Neural cell (in vitro differentiated cells): Measurements from ENCODE around the gene OR5M3. TPM values are rescaled to one million over a fixed set of nuclear protein-coding genes. Genes with fewer than 3 reads are reported as not detected.

Source experiments
- H2AFZ ChIP-seq: fragments of 200-600, 300-800 bp; sonication (generic), shearing (Covaris generic); 2 replicates; pipeline ENCODE4 v1.6.0; 2014; ENCODE audit warnings: low read depth, mild to moderate bottlenecking, antibody characterized with exemption, low read length, moderate library complexity
- H3F3A ChIP-seq: fragments of 200-600 bp; shearing (Covaris generic); 2 replicates; pipeline ENCODE4 v1.6.1; 2016; ENCODE audit warnings: mild to moderate bottlenecking, moderate library complexity, mixed read lengths, antibody characterized with exemption, low read length; ENCODE audit not compliant: insufficient read depth, poor library complexity, severe bottlenecking
- H3K27ac ChIP-seq: fragments of 200-600, 300-800 bp; sonication (generic), shearing (Covaris generic); 2 replicates; pipeline ENCODE4 v1.5.1; 2014; ENCODE audit warnings: mild to moderate bottlenecking, low read length, moderate library complexity
- H3K27me3 ChIP-seq: fragments of 300-800, 200-600 bp; sonication (generic), shearing (Covaris generic); 2 replicates; pipeline ENCODE4 v1.6.0; 2014; ENCODE audit warnings: mild to moderate bottlenecking, low read depth, low read length, moderate library complexity; ENCODE audit not compliant: insufficient read depth
- H3K36me3 ChIP-seq: fragments of 300-800, 200-600 bp; sonication (generic), shearing (Covaris generic); 2 replicates; pipeline ENCODE4 v1.5.1; 2014; ENCODE audit warnings: mild to moderate bottlenecking, antibody characterized with exemption, low read length, moderate library complexity; ENCODE audit not compliant: insufficient read depth
- H3K4me2 ChIP-seq: fragments of 300-800, 200-600 bp; sonication (generic), shearing (Covaris generic); 2 replicates; pipeline ENCODE4 v1.6.0; 2014; ENCODE audit warnings: mild to moderate bottlenecking, low read length
- H3K4me3 ChIP-seq: fragments of 300-800, 200-600 bp; sonication (generic), shearing (Covaris generic); 2 replicates; pipeline ENCODE4 v1.5.1; 2014; ENCODE audit warnings: mild to moderate bottlenecking, low read length, moderate library complexity
- H3K79me2 ChIP-seq: fragments of 200-600 bp; shearing (Covaris generic); replicated peaks from 2 replicates; pipeline ENCODE4 v1.6.0; 2014; ENCODE audit warnings: mild to moderate bottlenecking, low read length, moderate library complexity; ENCODE audit not compliant: insufficient read depth
- H3K9ac ChIP-seq: fragments of 300-800, 200-600 bp; sonication (generic), shearing (Covaris generic); 2 replicates; pipeline ENCODE4 v1.6.1; 2016; ENCODE audit warnings: mild to moderate bottlenecking, low read length, mixed read lengths
- H3K9me2 ChIP-seq: fragments of 200-600 bp; shearing (Covaris generic); 2 replicates; pipeline ENCODE4 v1.6.1; 2016; ENCODE audit warnings: mild to moderate bottlenecking, low read length, mixed read lengths; ENCODE audit not compliant: insufficient read depth
- H3K9me3 ChIP-seq: fragments of 200-600, 300-800 bp; sonication (generic), shearing (Covaris generic); 2 replicates; pipeline ENCODE4 v1.6.1; 2016; ENCODE audit warnings: mild to moderate bottlenecking, mixed run types, low read length, moderate library complexity, mixed read lengths
- H4K20me1 ChIP-seq: fragments of 200-600 bp; shearing (Covaris generic); 2 replicates; pipeline ENCODE4 v1.6.1; 2016; ENCODE audit warnings: mild to moderate bottlenecking, mixed run types; ENCODE audit not compliant: insufficient read depth
- CTCF ChIP-seq: fragments of 450-650 bp; IDR thresholded peaks from 2 replicates; pipeline ENCODE4 v1.5.1; 2014; ENCODE audit warnings: antibody characterized with exemption, mild to moderate bottlenecking, moderate library complexity; ENCODE audit not compliant: poor library complexity, severe bottlenecking
- EP300 ChIP-seq: fragments of 450-650 bp; conservative IDR thresholded peaks from 2 replicates; pipeline ENCODE4 v1.6.1; 2014; ENCODE audit warnings: antibody characterized with exemption, mild to moderate bottlenecking, moderate library complexity; ENCODE audit not compliant: poor library complexity, severe bottlenecking
- EZH2 ChIP-seq: fragments of 200-600, 300-800 bp; shearing (Covaris generic), sonication (generic); IDR thresholded peaks from 2 replicates; pipeline ENCODE4 v1.6.1; 2014; ENCODE audit warnings: antibody characterized with exemption, low read length, borderline replicate concordance, mild to moderate bottlenecking; ENCODE audit not compliant: insufficient read depth, poor library complexity, severe bottlenecking
- MXI1 ChIP-seq: fragments of 450-650 bp; conservative IDR thresholded peaks from 2 replicates; pipeline ENCODE4 v1.6.1; 2014; ENCODE audit warnings: antibody characterized with exemption, mild to moderate bottlenecking; ENCODE audit not compliant: poor library complexity, severe bottlenecking
- POLR2AphosphoS5 ChIP-seq: IDR thresholded peaks from 2 replicates; pipeline ENCODE4 v1.6.1; 2012
- RAD21 ChIP-seq: fragments of 450-650 bp; conservative IDR thresholded peaks from 2 replicates; pipeline ENCODE4 v1.6.1; 2014; ENCODE audit warnings: antibody characterized with exemption, mild to moderate bottlenecking, moderate library complexity
- REST ChIP-seq: IDR thresholded peaks from 2 replicates; pipeline ENCODE4 v1.6.1; 2012; ENCODE audit warnings: borderline replicate concordance
- SMC3 ChIP-seq: fragments of 450-650 bp; conservative IDR thresholded peaks from 2 replicates; pipeline ENCODE4 v1.6.1; 2014; ENCODE audit warnings: antibody characterized with exemption, mild to moderate bottlenecking, moderate library complexity; ENCODE audit not compliant: poor library complexity
- TAF1 ChIP-seq: IDR thresholded peaks from 2 replicates; pipeline ENCODE4 v1.6.1; 2012; ENCODE audit warnings: low read depth
- polyA minus RNA-seq: library from RNA; depleted of rRNA, polyadenylated mRNA; stranded (reverse); fragments of >200 nt; gene quantifications from 2 replicates; pipeline ENCODE4 v1.2.3, GENCODE V29; 2014
- polyA plus RNA-seq: library from polyadenylated mRNA; depleted of rRNA; stranded (reverse); fragments of >200 nt; gene quantifications from 2 replicates; pipeline ENCODE4 v1.2.3, GENCODE V29; 2014

The OR5M3 gene
- polyA plus RNA-seq (not detected in 2 replicates), polyA minus RNA-seq (not detected in 2 replicates)

- TF ChIP-seq REST (no peak), RAD21 (no peak), CTCF (no peak), EP300 (no peak), EZH2 (no peak), TAF1 (no peak), MXI1 (no peak), POLR2AphosphoS5 (no peak), SMC3 (no peak)
- H3K79me2 ChIP-seq, result no peaks in the 10 kb centered on the region
- H3F3A ChIP-seq, result no peaks in the 10 kb centered on the region
Measured at GRCh38 chr11:56473252-56473651, at the start of gene OR5M3. OR5M3 (minus strand) TSS chr11:56473352; CDS start chr11:56470497, 2,855 bp downstream.

GRCh38 chr11:56522008-56522407 is 48.9 kb upstream of the OR5M3 start:
- no peaks in the 10 kb centered on the region for H3F3A ChIP-seq
- no peak overlapping the region for H2AFZ ChIP-seq
- no peak overlapping the region for H3K9ac ChIP-seq
- H3K4me2 ChIP-seq, result no peak overlapping the region
- no peak overlapping the region for H3K4me3 ChIP-seq
- no peaks in the 10 kb centered on the region for H3K9me3 ChIP-seq
- no peaks in the 10 kb centered on the region for H3K9me2 ChIP-seq
- H3K27me3 ChIP-seq, result no peaks in the 10 kb centered on the region
- no peak overlapping the region for H3K27ac ChIP-seq
- H3K36me3 ChIP-seq, result no peaks in the 10 kb centered on the region
- H3K79me2 ChIP-seq, result no peaks in the 10 kb centered on the region
- TF ChIP-seq EP300, result no peak
- TF ChIP-seq MXI1, result no peak
- no peaks in the 10 kb centered on the region for H4K20me1 ChIP-seq

More at GRCh38 chr11:56473252-56473651, at the start of gene OR5M3:
- H3K4me2 ChIP-seq, result no peak within 1 kb of the TSS
- H3K9me2 ChIP-seq, result no peaks in the 10 kb centered on the region
- no peaks in the 10 kb centered on the region for H3K36me3 ChIP-seq
- H3K4me3 ChIP-seq, result no peak within 1 kb of the TSS
- no peak within 1 kb of the TSS for H2AFZ ChIP-seq
- no peak within 1 kb of the TSS for H3K9ac ChIP-seq
- H4K20me1 ChIP-seq, result no peaks in the 10 kb centered on the region
- H3K9me3 ChIP-seq, result no peaks in the 10 kb centered on the region
- H3K27ac ChIP-seq, result no peak within 1 kb of the TSS
- H3K27me3 ChIP-seq, result no peaks in the 10 kb centered on the region

GRCh38 chr11:56513280-56513679 is 40.1 kb upstream of the OR5M3 start:
- Histone ChIP-seq H3K27me3 (no peaks in the 10 kb centered on the region), H3K9ac (no peak overlapping the region), H3K27ac (no peak overlapping the region), H3K4me3 (no peak overlapping the region), H3K4me2 (no peak overlapping the region), H3F3A (no peaks in the 10 kb centered on the region), H3K9me3 (no peaks in the 10 kb centered on the region), H2AFZ (no peak overlapping the region), H4K20me1 (no peaks in the 10 kb centered on the region), H3K79me2 (no peaks in the 10 kb centered on the region), H3K36me3 (no peaks in the 10 kb centered on the region), H3K9me2 (no peaks in the 10 kb centered on the region)
- TF ChIP-seq EP300 (no peak), SMC3 (no peak), EZH2 (no peak), REST (no peak), CTCF (no peak)
